Endothelial cell of umbilical vein (primary cell): ENCODE data around the gene HCFC2. TPM values are rescaled to one million over a fixed set of nuclear protein-coding genes. Genes with fewer than 3 reads are reported as not detected.

Experiments
- BruUV-seq: library from RNA; stranded (reverse); fragments of 400-500 nt; replicated peaks from 2 replicates; lab custom pipeline; 2021; lab: Mats Ljungman, UMichigan
- CTCF ChIA-PET: fragments of 300-600, 350-600 bp; sonication (Branson Sonifier 250); formaldehyde crosslinking; loops from one replicate; lab custom pipeline; 2021; ENCODE audit warnings: antibody characterized with exemption, inconsistent platforms; lab: Charles Lee
- POLR2A ChIA-PET: fragments of 300-600, 350-600 bp; sonication (Branson Sonifier 250); formaldehyde crosslinking; loops from one replicate; lab custom pipeline; 2021; ENCODE audit warnings: antibody characterized with exemption, inconsistent platforms; lab: Charles Lee
- DNase-seq: peaks from one replicate; pipeline ENCODE4 v3.0.0-alpha.2; 2011; ENCODE audit warnings: low read depth, low spot score
- FAIRE-seq: peaks from 2 replicates; lab custom pipeline; 2011; peaks lifted over from hg19 to GRCh38; lab: Jason Lieb, UNC
- H2AFZ ChIP-seq: 2 replicates; pipeline ENCODE4 v1.6.0; 2012; ENCODE audit warnings: low read depth, low read length, control low read depth, inconsistent platforms
- H3K27ac ChIP-seq: 2 replicates; pipeline ENCODE4 v1.5.1; 2011; ENCODE audit warnings: low read depth, mild to moderate bottlenecking, control low read depth, low read length, moderate library complexity; ENCODE audit not compliant: insufficient read depth
- H3K27me3 ChIP-seq, 2 experiments: 2 replicates each; pipeline versions ENCODE4 v1.6.0 to v1.6.1; 2011; ENCODE audit warnings: low read length in 2 of 2, mixed read lengths in 1 of 2; ENCODE audit not compliant: control insufficient read depth in 2 of 2, insufficient read depth in 2 of 2
- H3K36me3 ChIP-seq, 2 experiments: 2 replicates in 1 of 2; 3 replicates in 1 of 2; pipeline ENCODE4 v1.5.1; 2011; ENCODE audit warnings: low read length in 2 of 2, mild to moderate bottlenecking in 1 of 2, moderate library complexity in 1 of 2; ENCODE audit not compliant: control insufficient read depth in 2 of 2, insufficient read depth in 2 of 2; ENCODE audit errors: extremely low read depth in 1 of 2
- H3K4me1 ChIP-seq: 3 replicates; pipeline ENCODE4 v1.5.1; 2011; ENCODE audit warnings: mild to moderate bottlenecking, low read length; ENCODE audit not compliant: control insufficient read depth, insufficient read depth; ENCODE audit errors: extremely low read depth
- H3K4me2 ChIP-seq: 2 replicates; pipeline ENCODE4 v1.6.1; 2011; ENCODE audit warnings: low read length, control low read depth, mixed read lengths; ENCODE audit not compliant: insufficient read depth
- H3K4me3 ChIP-seq, 3 experiments: fragments of 200-600 bp in 1 of 3; sonication (generic), shearing (Covaris generic) in 1 of 3; replicated peaks in 1 of 3; 2 replicates each; pipeline ENCODE4 v1.5.1; 2011 to 2016; ENCODE audit warnings: control low read depth in 3 of 3, low read length in 3 of 3, mild to moderate bottlenecking in 2 of 3, inconsistent platforms in 1 of 3, low read depth in 1 of 3, moderate library complexity in 1 of 3; ENCODE audit not compliant: insufficient read depth in 1 of 3
- H3K79me2 ChIP-seq: 2 replicates; pipeline ENCODE4 v1.6.0; 2012; ENCODE audit warnings: low read length, inconsistent platforms; ENCODE audit not compliant: control insufficient read depth, insufficient read depth
- H3K9ac ChIP-seq: replicated peaks from 2 replicates; pipeline ENCODE3; 2011; ENCODE audit warnings: low read length, control low read depth; ENCODE audit not compliant: insufficient read depth; ENCODE audit errors: extremely low read depth
- H3K9me1 ChIP-seq: replicated peaks from 3 replicates; pipeline ENCODE4 v1.6.0; 2011; ENCODE audit warnings: mild to moderate bottlenecking, low read length; ENCODE audit not compliant: control insufficient read depth, insufficient read depth; ENCODE audit errors: extremely low read depth
- H3K9me3 ChIP-seq: replicated peaks from 2 replicates; pipeline ENCODE4 v1.5.1; 2012; ENCODE audit warnings: low read length, inconsistent platforms; ENCODE audit not compliant: control insufficient read depth, insufficient read depth
- H4K20me1 ChIP-seq: replicated peaks from 2 replicates; pipeline ENCODE3; 2011; ENCODE audit warnings: mild to moderate bottlenecking, low read length; ENCODE audit not compliant: control insufficient read depth, insufficient read depth; ENCODE audit errors: extremely low read depth
- CTCF ChIP-seq, 2 donors: IDR thresholded peaks; 1 replicate in 1 of 2; 2 replicates in 1 of 2; pipeline ENCODE4 v1.5.1; 2011; ENCODE audit warnings: low read length in 2 of 2, mild to moderate bottlenecking in 2 of 2, moderate library complexity in 2 of 2, control low read depth in 1 of 2, inconsistent platforms in 1 of 2, low read depth in 1 of 2; ENCODE audit not compliant: insufficient read depth in 1 of 2; ENCODE audit errors: extremely low read depth in 1 of 2
- EZH2 ChIP-seq: IDR thresholded peaks from 2 replicates; pipeline ENCODE4 v1.6.1; 2012; ENCODE audit warnings: borderline replicate concordance, low read depth, mild to moderate bottlenecking, moderate library complexity, low read length, inconsistent platforms; ENCODE audit not compliant: severe bottlenecking
- FOS ChIP-seq: IDR thresholded peaks from 2 replicates; pipeline ENCODE4 v1.6.1; 2011; ENCODE audit warnings: mild to moderate bottlenecking, low read length, moderate library complexity, borderline replicate concordance; ENCODE audit not compliant: insufficient read depth
- GATA2 ChIP-seq: IDR thresholded peaks from 2 replicates; pipeline ENCODE4 v1.7.0; 2011; ENCODE audit warnings: low read depth, mild to moderate bottlenecking, moderate library complexity, mixed read lengths, low read length; ENCODE audit not compliant: insufficient read length, insufficient read depth
- JUN ChIP-seq: IDR thresholded peaks from 2 replicates; pipeline ENCODE4 v1.6.1; 2011; ENCODE audit warnings: borderline replicate concordance, low read depth; ENCODE audit not compliant: insufficient read length, insufficient read depth
- MYC ChIP-seq: IDR thresholded peaks from one replicate; pipeline ENCODE4 v1.6.1; 2011; ENCODE audit warnings: mild to moderate bottlenecking, low read depth, low read length
- POLR2A ChIP-seq: IDR thresholded peaks from 2 replicates; pipeline ENCODE4 v1.6.1; 2012; ENCODE audit warnings: low read depth, mild to moderate bottlenecking, control low read depth, low read length
- POLR2AphosphoS5 ChIP-seq: IDR thresholded peaks from 2 replicates; pipeline ENCODE4 v1.6.1; 2012; ENCODE audit warnings: low read depth, mild to moderate bottlenecking, control low read depth, low read length, moderate library complexity; ENCODE audit not compliant: insufficient read depth
- dilution Hi-C: fragments of 300-500 bp; cut with MboI; formaldehyde crosslinking; loops from one replicate; pipeline ENCODE4 v1.15.0; 2019; ENCODE audit warnings: low sequenced_read_pairs; ENCODE audit not compliant: extremely low pct_ligation_motif_present
- intact Hi-C: fragments of 100-400 bp; cut with micrococcal nuclease; formaldehyde crosslinking; loops from one replicate; pipeline ENCODE4 v1.10.0; 2022
- polyA plus RNA-seq, 4 experiments: library from polyadenylated mRNA; depleted of rRNA in 3 of 4; stranded (reverse) in 3 of 4; unstranded in 1 of 4; fragments of >200 nt; gene quantifications; 2 replicates each; pipeline versions ENCODE4 v1.2.1 to v1.2.3, GENCODE V29; 2011 to 2012; ENCODE audit warnings: missing spikeins in 1 of 4
- total RNA-seq: library from RNA; stranded (reverse); gene quantifications from 2 replicates; pipeline ENCODE4 v1.2.3, GENCODE V29; 2021
- TF ChIP-seq, protein P1 (sequence below): IDR thresholded peaks from 2 replicates; pipeline ENCODE4 v1.6.1; 2011; ENCODE audit not compliant: insufficient read depth, insufficient read length

HCFC2 gene
- total and polyA plus RNA-seq, 2 donors (not counting 3 experiments of a cell fraction or from before 2014, with no cell fraction given) = 6.0 to 15.6 TPM

DNA sequence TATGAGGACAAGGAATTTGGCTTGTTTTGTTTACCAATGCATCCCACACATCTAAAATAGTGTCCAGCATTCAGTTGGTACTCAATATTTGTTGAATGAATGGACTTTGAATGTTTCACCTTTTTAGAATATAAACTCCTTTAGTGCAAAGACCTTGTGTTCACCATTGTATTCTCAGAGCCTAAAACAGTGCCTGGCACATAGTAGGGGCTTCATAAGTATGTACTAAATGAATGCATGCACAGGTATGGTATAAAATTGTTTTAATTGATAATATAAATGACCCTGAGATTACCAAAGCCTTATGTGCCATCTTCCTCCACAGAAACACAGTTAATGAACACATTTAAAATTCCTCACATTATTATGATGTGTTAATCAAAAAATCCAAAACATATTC is 78.7 kb downstream of the HCFC2 start:
- intact Hi-C loops (no loop called here), dilution Hi-C loops (no loop called here)
- POLR2A ChIA-PET = no interaction called here
- H2AFZ ChIP-seq = no peak overlapping the region
- no peaks in the 10 kb centered on the region for H3K9me1 ChIP-seq
- H4K20me1 ChIP-seq = no peaks in the 10 kb centered on the region
- H3K4me2 ChIP-seq = no peak overlapping the region
- no peak overlapping the region for H3K27ac ChIP-seq
- peaks cover 6% of the 10 kb centered on the region for H3K4me1 ChIP-seq
- no peak overlapping the region for H3K9ac ChIP-seq
- H3K9me3 ChIP-seq = no peaks in the 10 kb centered on the region
- TF ChIP-seq JUN = no peak
- no peak for TF ChIP-seq EZH2
- TF ChIP-seq POLR2AphosphoS5 = no peak
- TF ChIP-seq MYC = no peak
- TF ChIP-seq, protein P1, sequence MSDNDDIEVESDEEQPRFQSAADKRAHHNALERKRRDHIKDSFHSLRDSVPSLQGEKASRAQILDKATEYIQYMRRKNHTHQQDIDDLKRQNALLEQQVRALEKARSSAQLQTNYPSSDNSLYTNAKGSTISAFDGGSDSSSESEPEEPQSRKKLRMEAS = no peak
- no peak for TF ChIP-seq FOS
- TF ChIP-seq POLR2A = no peak
- no peak for TF ChIP-seq GATA2
- no peak for TF ChIP-seq CTCF (IDR thresholded peaks at IDR 0.05; ENCODE audit: extremely low read depth in 1 of 2, insufficient read depth in 1 of 2, low read depth in 1 of 2, low read length in 2 of 2)
- no peak overlapping the region for H3K4me3 ChIP-seq
- CTCF ChIA-PET = interaction anchor here (1.8 kb wide), 1 partner anchor 34 kb away, joined by 6 read pairs; no protein-coding TSS in a partner anchor
- no TSS peak for BruUV-seq
- FAIRE-seq (no peak), DNase-seq (no peak)
- no peaks in the 10 kb centered on the region for H3K36me3 ChIP-seq
- peaks cover 1 to 2% of the 10 kb centered on the region in 2 experiments for H3K27me3 ChIP-seq
- H3K79me2 ChIP-seq = no peaks in the 10 kb centered on the region
